GM08714 (cell line): Measurements from ENCODE around the gene TJP1.
"Not testable (repeated sequence)": the region's sequence is repeated elsewhere in the genome, so short reads cannot be mapped to it uniquely, and the experiment has no call there.

Experiments
- H3K4me3 ChIP-seq: fragments of 200-500 bp; sonication (Bioruptor generic); 2 replicates; pipeline ENCODE4 v1.5.1; 2014; ENCODE audit warnings: mild to moderate bottlenecking, low read length, inconsistent platforms
- ZNF274 ChIP-seq: IDR thresholded peaks from 2 replicates; pipeline ENCODE4 v1.6.1; 2012; ENCODE audit warnings: mild to moderate bottlenecking, low read depth, low read length

Gene TJP1

DNA sequence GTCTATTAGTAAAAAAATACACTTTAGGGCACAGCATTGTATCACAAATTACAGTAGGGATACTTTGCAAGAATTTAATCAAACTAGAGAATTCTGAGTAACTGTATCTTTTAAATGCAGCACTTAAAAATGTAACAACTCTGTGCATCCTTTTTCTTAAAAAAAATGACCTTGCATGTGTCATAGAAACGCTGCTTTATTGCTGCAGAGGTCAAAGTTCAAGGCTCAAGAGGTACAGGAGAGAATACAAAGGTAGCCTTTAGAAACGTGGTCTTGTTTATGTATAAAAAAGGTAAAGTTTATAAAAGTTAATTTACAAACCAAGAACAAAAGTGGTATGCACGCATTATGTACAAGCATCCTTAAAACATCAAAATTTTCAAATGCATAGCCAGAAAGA, 122.0 kb downstream of the TJP1 start:
- no peak overlapping the region for H3K4me3 ChIP-seq
- no peak for TF ChIP-seq ZNF274

DNA sequence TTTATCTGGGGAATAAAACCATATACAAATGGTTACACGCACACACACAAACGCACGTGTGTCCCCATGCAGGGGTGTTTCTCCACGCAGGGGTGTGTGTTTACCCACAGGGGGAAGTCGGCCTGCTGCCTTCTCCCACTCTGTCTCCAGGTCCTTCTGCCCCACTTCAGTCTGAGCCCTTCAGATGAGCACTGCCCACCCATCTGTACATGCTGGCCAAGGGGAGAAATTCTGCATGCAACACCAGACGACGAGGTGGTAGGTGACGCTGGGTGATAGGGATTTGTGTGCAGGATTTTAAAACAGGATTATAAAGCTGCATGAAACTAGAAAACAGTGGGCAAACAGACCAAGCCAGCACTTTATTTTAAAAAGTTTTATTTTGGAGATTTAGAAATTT, 122.5 kb downstream of the TJP1 start:
- H3K4me3 ChIP-seq: no peak overlapping the region
- no peak for TF ChIP-seq ZNF274

DNA sequence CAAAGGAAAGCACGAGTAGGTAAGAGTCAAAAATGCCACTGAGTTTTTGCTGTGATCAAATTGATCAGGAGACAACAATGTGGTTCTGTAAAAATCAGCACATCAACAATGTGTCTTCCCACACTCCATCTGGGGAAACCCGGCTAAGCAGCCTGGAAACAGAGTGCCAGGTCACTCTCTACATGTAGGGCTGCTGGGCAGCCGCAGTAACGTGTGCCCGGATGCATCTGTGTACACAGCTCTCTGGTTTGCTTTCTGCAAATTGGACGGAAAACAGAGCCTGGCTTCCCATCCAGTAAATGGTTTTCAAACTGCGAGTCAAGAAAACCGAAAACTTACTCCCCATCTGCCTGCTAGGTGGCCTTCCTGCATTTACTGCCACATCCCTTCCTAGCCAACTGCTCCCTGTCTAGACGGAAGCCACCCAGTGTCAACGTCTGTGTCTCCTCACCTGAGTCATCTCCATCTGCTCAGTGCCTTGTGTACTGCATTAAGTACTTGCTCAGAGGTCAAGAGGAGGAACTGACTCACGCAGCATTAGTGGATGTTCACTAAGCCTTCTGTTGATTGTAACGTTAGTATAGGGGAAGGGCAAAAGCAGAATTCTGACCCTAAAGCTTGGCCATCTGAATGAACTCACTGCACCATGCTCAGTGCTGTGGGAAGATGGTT, 124.1 kb downstream of the TJP1 start:
- TF ChIP-seq ZNF274: no peak
- no peak overlapping the region for H3K4me3 ChIP-seq

DNA sequence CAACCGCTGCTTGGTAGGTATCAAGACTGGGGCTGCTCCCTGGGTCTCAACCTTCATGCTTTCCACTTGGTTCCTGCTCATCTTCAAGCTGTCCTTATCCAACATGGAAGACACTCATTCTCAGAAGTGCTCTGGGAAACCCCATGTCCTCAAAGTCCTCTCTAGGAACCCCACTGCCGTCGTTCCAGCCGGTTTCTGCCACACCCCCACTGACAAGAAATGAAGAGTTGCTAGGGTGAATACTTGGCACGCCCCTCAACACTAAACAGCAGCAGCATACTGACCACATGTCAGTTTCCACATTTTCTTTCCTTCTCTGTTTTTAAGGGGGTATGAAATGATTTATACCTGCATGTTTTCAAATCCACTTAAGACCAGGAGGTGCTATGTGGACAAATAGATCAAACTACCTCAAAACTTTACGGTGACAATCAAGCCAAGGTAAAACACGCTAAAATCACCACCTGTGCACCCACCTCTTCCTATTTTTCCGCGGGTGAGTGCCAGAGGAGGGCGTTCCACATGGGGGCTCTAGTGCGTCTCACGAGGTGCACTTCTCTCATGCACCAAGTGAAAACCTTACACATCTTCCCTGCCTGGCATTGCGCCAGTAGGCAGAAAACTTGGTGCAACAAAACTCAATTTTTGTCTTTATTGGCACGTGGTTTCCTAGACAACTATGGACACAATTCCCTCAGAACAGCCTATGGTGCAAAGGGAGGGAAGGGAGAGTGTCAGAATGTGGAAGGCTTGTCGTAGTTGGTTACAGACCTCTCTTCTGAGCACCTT, 125.1 kb downstream of the TJP1 start:
- TF ChIP-seq ZNF274: no peak

DNA sequence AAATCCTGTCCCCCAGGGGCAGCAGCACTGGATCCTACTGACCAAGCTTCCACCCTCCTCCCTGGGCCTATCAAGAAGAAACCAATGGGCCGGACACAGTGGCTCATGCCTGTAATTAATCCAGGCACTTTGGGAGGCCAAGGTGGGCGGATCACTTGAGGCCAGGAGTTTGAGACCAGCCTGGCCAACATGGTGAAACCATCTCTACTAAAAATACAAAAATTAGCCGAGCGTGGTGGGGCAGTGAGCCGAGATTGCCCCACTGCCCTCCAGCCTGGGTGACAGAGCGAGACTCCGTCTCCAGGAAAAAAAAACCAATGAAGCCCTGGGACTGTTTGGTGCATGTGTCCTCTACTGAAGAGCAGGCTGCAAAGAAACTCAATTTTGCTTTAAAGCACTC, 125.8 kb downstream of the TJP1 start:
- not testable (repeated sequence) for H3K4me3 ChIP-seq

More for the DNA sequence above, 125.1 kb downstream of the TJP1 start:
- H3K4me3 ChIP-seq: no peak overlapping the region

DNA sequence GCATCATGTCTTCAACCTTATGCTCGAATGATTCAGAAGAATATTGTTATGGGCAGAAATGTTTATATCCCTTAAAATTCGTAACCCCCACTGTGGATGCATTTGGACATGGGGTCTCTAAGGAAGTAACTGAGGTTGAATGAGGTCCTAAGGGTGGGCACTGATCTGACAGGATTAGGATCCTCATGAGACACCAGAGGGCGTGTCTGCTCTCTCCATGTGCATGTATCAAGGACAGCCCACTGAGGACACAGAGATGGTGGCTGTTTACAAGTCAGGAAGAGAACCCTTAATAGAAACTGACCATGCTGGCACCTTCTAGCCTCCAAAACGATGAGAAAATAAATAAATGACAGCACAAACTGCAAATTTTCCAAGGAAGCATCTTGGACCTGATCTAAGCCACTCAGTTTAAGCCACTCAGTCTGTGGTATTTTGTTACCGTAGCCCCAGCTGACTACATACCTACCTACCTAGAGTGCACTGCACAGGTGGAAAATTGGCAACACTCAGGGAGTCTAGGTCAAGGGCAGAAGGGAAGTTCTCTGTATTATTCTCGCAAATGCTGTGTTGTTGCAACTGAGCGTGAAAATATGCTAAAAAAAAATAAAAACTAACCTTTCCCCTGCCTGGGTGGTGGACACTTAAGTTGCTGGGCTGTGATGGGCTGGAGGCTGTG, 126.6 kb downstream of the TJP1 start:
- H3K4me3 ChIP-seq: no peak overlapping the region
- TF ChIP-seq ZNF274: no peak

DNA sequence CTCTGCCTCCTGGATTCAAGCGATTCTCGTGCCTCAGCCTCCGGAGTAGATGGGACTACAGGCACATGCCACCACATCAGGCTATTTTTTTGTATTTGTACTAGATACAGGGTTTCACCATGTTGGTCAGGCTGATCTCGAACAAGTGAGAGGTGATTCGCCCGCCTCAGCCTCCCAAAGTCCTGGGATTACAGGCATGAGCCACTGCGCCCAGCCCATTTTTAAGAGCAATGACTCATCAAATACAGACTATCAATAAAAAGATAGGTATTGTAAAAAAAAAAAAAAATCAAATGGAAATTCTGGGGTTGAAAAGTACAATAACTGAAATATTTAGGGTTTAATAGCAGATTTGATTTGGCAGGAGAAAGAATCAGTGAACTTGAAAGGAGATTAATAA, 129.0 kb downstream of the TJP1 start:
- no peak for TF ChIP-seq ZNF274
- no peak overlapping the region for H3K4me3 ChIP-seq

DNA sequence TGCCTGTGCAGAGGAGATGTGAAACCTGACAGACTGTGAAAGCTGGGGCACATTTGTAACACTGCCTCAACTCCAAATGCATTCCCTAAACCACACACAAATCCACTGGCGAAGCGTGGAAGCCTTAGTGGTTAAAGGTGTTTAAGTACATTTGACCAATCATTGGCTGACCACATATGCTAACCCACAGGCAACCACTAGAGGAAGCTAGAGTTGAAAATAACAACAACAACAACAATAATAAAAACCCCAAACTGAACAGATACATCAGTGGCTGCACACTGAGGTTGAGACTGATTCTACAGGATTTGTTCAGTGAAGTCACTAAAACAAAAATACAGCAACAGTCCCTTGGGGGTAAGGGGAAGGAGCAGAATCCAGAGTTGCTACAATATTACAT, 129.7 kb downstream of the TJP1 start:
- H3K4me3 ChIP-seq: no peak overlapping the region
- no peak for TF ChIP-seq ZNF274

DNA sequence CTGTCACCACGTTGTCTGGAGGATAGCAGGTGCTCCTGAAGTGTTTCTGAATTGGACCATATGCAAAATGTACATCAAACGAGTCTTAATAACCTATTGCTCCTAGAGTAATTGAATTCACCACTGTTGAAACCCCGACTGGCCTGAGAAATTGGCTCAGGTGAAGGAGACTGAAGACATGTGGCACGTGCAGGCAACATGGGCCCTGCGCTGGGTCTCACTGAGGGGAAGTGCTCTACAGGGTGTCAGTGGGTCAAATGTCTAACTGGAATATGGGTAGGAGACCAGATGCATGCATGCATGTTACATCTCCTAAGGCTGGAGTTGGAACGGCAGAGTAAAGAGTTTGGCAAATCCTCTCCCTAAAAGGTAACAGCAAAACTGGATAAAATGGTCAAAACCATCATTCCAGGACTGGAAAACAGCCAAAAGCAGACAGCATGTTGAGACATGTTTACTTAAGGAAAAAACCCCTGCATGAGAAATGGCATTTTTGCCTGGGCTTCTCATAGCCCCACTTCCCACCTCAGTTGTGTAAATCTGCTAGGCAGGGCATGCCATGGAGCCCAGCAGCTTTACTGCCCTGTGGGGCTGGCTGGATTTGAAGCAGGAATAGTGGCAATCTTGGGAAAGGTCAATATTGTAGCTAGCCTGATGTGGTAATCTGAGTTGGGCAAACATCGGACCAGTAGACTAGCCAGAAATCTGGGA, 131.3 kb downstream of the TJP1 start:
- H3K4me3 ChIP-seq: no peak overlapping the region
- no peak for TF ChIP-seq ZNF274

DNA sequence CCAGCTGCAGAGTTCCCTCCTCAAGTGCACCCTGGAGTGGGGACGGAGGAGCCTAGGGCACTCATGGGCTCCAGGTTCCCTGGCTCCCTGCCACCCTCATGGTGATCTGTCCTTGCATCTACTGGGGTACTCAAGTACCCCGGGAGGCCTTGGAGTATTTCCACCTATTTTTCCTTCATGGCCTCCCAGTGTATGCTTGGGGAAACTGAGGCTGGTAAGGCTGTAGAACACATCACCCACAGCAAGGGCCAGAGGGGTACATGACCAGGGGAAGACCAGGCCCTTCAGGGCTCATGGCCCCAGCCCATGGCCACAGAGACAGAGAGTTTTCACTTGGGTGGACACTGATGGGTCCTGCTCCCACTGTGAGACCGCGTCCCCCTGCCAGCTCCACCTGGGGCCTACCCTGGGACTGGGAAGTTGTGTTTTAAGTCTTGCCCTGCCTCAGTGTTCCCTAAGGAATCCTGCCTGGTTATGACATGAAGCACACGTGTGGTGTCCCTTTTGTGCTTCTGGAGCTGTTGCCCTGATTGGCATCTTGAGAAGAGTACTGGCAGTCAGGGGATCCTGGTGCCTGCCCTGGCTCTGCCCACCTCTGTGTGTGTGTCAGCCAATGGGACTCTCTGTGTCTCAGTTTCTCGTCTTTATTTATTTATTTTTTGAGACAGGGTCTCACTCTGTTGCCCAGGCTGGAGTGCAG, 132.8 kb downstream of the TJP1 start:
- no peak overlapping the region for H3K4me3 ChIP-seq
- TF ChIP-seq ZNF274: no peak

DNA sequence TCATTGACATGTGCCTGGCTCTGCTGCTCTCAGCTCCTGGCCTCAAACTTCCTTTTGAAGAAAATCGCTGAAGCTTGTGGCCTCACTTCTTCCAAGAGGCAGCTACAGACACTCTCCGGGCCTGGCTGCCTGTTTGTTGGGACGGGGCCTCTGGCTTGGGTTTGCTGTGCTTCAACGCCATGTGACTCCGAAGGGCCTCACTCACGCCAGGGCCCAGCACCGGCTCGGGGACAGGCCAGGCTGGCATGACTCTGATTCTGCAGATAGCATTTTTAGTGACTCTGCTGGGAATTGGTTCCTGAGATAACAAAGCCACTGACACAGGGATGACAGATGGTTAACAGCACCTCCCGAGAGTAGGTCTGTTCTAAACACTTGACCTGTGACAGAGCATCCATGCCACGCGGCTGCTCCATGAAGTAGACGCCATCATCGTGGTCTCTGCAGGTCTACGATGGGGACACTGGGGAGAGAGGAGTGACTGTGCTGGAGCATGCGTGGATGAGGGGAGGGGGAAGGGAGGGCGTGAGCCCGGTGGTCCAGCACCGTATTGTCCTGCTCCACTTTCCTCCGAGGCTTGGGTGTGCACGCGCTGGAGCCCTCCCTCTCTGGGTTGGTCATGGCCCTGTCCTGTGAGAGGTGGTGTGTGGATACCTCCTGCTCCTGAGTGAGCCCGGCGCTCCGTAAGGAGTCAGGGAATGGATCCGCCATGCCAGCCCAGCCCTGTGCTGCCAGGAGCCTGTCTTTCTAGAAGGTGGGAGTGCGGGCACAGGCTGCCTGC, 133.6 kb downstream of the TJP1 start:
- H3K4me3 ChIP-seq: no peak overlapping the region
- no peak for TF ChIP-seq ZNF274

DNA sequence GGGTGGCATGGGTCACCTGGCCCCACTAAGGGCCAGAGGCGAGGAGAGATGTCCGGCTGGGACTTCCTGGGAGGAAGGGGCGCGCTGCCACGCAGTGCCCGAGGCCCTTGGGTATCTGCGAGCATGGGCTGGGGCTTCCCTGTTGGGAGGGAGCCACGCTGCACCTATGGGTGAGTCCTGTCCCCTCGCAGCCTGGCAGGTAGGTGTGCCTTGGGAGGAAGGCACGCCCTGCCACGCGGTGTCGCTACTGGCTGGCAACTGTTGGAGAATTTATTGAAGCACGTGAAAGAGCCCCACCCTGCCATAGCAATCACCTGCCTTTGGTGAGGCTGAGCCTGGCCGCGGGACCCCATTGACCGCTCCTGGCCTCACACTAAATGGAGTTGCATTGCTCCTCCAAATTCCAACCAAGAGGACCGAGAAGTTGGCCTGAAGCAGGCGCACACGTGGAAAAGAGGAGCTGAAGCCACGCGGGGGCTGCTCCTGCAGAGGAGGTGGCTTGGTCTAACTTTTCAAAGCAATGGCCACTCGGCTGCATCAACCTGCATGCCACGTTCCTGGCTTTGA, 134.2 kb downstream of the TJP1 start:
- no peak for TF ChIP-seq ZNF274
- no peak overlapping the region for H3K4me3 ChIP-seq

DNA sequence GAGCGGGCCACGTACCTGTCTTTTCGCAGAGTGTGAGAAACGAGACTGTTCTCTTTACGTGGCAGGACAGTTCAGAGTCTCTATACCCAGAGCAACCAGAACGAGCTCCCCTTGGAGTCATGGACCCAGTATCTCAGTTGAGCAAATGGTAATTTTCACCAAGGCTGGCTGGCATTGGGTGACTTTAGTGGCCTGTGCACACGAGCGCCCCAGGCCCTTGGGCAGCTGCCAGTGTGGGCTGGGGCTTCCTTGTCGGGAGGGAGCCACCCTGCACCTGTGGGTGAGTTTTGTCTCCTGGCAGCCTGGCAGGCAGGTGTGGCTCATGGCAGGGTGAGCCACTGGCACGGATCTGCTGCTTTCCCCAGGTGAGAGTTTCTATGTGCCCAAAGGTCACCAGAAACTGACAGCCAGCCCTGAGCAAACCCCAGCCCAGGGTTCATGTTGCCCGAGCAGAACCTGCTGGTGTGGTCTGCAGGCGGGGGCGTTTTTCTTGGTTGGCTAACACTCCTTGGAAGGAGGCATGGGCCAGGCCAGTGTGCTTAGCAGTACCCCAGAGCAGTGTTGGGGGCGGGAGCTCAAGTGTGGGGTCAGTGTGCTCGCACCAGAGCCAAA, 135.0 kb downstream of the TJP1 start:
- no peak overlapping the region for H3K4me3 ChIP-seq
- TF ChIP-seq ZNF274: no peak
